ENCODE results near the gene STARD3.
"Not testable (repeated sequence)": the region's sequence is repeated elsewhere in the genome, so short reads cannot be mapped to it uniquely, and the experiment has no call there.

Gene STARD3

DNA sequence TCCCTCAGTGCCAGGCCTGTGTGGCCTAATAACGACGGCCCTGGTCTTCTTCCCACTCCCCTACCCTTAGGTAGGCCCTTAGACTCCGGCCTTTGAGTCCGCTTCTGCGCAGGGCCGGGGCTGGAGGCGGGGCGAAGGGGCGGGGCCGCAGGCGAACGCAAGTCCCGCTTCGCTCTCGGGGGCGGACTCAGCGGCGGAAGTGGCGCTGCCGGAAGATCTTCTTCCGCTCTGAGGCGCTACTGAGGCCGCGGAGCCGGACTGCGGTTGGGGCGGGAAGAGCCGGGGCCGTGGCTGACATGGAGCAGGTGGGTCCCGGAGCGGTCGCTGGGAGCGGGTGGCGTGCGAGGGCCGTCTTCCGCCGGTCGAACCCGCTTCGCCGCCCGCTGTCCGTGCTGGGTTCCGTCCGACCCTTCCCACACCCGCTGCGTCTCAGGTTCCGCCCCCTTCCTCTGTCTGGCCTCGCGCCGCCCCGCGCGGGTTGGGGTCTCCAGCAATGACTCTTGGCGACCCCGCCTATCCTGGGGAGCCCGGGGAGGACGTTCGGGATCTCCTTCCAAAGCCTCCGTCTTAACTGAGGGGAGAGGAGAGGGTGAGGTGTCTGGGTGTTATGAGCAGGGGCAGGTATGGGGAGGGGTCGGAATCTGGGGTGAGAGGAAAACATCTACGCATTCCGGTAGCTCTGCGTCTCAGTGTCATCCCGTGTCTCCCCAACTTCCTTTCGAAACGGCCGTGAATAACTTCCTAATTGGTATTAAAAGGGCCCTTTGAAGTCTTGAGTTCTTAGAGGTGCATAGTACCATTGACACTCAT lies at the start of gene STARD3:
TSS of gene STARD3 (plus strand) at position 218 of the 810 bp plus-strand sequence. CDS start 16,388 bp downstream, outside the sequence.
- DNase-seq: peak; percentile 77

DNA sequence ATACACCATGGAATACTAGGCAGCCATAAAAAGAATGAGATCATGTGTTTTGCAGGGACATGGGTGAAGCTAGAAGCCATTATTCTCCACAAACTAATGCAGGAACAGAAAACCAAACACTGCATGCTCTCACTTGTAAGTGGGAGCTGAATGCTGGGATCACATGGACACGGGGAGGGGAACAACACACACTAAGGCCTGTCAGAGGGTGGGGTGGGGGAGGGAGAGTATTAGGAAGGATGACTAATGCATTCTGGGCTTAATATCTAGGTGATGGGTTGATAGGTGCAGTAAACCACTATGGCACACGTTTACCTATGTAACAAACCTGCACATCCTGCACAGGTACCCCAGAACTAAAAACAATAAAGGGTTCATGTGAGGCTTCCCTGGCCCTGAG lies 46.8 kb upstream of the STARD3 start:
- not testable (repeated sequence) for DNase-seq

DNA sequence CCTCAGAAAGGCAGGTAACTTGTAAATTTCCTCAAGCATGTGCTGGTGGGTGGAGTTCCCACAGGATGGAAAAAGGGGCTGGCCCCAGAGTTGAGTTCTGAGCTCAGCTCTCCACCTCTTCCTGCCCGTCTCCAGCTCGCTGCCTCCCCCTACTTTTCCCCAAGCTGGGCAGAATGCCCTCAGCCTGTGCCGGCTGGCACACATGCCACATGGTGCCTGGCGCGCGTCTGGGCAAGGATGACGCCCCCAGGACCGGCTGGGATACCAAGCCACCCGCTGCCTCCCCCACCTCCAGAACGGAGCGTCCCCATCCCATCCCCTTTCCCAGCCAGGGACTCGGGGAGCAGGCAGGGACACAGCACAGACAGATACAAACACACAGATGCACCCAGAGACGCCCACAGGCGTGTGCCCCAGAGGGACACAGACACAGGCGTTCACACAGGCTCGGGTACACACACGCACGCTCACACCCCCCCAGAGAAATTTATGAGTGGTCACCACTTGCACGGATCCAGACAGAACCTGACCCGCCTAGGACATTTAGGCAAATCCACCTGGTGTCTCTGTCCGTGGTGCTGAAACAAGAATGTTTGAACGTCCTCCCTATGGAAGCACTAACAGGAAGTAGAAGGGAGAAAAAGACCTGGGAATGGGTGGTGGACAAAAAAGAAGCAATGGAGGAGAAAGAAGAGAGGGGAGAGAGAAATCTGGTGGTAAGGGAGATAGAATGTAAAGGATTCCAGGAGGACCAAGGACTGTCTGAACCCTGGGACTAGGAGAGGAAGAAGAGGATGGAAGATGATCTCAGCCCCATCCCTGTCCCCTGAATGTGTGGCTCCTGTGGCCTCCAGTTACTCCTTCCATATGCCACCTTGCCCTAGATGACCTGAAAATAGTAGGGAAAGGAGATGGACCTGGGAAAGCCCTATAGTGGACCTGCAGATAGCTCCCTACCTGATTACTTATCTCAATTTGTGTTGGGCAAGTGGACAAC lies 44.7 kb upstream of the STARD3 start:
- DNase-seq: peak; percentile 13

DNA sequence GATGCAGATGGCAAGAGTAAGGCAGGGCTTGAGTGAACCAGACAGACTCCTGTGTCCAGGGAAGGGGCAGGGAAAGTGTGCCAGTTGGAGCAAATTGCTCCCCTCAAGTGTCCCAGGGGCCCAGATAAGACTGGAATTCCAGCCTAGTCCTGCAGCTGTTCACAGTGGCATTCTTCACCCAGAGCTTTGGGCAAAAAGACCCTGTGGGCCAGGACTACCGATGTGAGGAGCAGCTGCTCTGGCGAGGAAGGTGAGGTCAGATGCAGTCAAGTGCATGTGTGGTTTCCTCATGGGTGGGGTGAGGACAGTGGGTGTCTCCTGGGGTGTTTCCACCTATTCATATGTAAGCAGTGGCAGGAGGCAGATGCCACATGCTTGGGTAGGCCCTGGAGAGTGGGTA lies 43.6 kb upstream of the STARD3 start:
- no peak for DNase-seq

DNA sequence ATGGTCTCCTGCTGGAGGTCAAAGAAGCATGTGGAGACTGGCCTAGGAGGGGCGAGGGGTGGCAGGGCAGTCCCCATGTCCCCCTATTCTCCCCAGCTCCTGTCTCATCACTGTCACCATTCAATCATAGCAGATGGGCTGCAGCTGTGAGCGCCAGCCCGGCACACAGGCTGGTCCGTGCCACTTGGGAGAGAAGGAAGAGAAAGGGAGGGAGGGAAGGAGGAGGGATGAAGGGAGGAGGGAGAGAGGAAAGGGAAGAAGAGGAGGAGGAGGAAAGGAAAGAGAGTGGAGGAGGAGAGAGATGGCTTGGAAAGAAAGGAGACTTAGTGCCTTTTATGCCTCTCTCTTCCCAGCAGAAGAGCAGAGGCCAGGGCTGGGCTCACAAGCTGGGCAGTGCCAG lies 41.6 kb upstream of the STARD3 start:
- no peak for DNase-seq

DNA sequence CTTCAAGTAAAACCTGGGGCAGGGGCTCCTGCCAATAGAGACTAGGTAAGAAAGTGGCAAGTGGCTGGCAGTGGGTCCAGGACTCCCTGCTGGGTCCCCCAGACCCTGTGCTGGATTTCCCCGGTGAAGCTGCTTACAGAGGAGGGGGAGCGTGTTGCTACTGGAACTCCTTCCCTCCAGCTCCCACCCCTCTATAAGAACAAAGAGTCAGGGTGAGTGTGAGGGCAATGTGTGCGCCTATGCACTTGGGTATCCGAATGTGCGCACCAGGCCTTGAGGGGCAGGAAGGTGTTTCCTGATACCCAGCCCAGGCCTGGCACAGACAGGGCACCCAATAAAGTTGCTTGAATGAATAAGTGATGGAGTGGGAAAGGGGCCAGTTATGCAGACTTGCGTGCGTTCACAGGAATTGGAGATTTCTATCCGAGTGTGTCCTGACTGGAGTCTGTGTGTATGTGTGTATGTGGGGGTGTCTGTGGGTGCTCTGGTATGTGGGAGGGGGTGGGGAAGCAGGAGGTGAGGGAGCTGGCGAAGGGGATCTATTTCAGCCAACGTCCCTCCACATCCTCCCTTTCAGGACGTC lies 40.9 kb upstream of the STARD3 start:
- no peak for DNase-seq

DNA sequence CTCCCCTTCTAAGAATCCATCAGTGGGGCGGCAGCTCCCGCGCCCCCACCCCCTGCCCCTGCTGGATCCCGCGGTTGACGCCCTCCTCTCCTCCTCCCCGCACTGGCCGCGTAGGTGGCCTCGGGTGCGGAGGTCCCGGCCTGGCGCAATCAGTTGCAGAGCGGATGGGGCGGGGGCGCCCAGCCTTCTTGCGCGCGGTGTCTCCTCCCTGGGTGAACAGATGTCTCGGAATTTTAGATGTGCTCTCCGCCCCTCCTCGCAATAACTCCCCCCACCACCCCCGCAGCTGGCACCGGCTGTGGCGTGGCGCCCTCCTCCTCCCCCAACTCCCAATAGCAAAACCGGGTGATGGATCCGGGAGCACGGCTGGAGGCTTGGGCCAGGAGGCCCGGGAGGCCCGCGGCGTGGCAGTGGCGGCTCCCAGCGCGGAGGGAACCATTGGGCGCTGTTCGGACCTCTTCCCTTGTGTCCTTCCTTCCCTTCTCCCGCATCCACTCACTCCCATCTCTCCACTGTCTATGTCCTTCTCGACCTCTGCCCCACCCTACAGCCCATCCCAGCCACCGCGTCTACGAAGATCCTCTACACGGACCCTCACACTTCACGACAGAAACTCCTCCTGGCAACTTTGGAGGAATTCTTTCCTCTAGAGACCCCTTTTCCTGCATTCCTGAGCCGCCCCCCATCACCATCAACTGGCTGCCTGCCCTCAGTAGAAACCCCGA lies 40.2 kb upstream of the STARD3 start:
- DNase-seq: no peak

DNA sequence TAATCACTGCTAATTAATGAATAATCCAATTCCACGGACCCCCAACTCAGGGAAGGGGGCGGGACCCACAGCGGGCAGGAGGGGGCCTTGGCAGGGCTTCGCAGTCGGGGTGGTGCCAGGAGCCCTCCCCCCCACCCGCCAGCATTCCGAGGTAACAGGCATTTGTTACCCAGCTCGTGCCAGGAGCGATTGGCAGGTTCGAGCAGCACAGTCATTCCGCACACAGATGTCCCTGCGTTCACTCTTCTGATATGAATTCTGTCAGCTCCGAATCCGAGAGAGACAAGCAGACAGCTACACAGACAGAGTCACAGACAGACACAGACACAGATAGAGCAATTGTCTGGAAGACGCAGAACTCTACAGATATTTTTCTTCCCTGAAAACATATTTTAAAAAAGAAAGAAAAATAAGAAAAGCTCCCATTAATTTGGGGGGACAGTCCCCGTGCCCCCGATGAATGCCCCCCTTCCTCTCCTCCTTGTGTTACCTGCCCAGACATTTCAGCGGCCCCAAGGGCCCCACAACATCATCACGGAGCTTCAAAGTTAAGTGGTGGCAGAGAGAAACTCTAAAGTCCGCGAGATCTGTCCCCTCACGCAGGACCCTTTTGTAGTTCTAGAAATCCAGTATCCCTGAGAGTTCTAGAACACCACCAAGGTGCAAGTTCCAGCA lies 39.4 kb upstream of the STARD3 start:
- no peak for DNase-seq

DNA sequence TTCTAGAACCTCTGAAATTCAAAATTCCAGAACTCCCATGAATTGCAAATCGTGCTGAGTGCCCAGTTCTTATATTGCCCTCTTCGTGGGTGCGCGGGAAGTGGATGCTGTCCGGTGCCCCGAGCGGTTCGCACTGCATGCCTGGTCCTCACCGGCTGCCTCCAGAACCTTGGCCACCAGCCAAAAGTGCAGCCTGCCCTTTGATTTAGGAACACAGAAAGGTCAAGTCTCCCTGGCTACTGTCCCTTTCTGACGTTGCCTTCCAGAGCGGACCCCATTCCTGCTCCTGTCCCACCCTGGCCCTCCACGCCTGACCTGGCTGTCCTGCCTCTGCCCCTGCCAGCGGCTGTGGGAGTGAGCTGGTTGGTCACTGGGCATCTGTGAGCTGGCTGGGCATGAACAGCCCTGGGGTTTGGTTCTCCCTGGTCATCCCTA lies 38.9 kb upstream of the STARD3 start:
- no peak for DNase-seq

DNA sequence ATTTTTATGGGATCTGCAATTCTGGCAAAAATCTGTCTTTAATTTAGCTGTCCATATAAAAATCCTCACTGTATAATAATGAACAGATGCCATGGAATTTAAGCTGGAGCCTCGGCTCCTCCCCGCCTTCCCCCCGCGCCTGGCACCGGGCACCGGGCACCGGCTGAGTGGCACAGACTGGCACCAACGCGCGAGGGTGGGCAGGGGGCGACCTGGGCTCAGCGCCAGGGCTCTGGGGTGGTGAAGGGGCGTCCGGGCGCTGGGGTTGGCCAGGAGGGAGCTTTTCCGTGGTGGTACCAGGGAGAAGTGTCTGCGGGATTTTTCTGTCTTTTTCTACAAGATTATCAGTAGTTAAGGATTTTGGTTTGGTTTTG lies 38.3 kb upstream of the STARD3 start:
- DNase-seq: no peak

DNA sequence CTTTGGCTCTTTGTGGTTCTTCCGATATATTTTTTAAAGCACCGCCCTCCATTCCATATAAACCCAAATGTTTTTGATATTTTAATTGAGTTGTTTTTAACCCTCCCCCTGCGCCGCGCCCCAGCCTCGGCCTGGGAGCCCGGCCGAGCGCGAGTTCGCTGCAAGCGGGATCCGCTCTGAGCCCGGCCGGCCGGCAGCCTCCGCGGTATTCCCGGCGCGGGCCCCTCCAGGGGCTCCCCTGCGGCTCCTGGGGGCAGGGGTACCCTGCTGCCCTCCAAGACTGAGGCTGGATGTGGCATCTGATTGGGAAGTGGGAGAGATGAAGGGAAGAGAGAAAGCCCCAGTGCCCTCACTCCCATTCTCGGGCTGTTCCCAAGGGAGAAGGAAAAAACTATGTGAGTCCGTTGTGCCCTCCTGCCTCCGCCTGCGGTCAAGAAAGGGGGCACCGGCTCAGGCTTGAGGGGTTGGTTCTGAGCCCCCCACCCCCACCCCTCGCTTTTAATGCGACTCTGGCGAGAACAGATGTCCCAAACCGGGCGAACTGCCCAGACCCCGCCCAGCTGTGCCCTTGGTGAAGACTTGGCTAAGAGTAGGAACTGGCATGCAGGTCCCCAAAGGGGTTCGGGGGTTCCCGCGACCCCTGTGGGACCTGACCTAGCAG lies 37.8 kb upstream of the STARD3 start:
- DNase-seq: no peak

DNA sequence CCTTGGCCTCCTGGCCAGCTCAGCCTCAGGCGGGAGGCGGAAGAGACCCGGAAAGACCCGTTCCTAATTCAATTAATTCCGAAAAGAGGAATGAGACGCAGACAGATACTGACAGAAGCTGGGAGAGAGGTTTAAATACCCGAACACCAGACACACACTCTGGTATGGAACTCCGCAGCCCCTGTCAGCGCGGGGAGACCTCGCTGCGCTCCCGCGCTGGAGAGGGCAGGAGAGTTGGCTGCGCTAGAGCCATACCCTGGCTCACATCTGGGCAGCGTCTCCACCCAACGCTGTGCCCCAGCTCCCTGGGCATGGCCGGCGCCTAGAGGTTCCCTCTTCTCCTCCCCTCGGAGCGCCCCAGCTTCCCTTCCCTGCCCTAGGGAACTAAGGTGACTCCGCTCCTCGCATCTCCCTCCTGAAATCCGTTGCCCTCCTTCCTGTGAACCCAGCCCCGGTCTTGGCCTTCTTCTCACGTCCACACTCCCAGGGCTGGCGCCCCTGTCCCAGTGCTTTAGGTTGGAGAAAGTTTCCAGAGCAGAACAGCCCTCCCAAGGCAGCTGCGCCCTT lies 37.2 kb upstream of the STARD3 start:
- no peak for DNase-seq

DNA sequence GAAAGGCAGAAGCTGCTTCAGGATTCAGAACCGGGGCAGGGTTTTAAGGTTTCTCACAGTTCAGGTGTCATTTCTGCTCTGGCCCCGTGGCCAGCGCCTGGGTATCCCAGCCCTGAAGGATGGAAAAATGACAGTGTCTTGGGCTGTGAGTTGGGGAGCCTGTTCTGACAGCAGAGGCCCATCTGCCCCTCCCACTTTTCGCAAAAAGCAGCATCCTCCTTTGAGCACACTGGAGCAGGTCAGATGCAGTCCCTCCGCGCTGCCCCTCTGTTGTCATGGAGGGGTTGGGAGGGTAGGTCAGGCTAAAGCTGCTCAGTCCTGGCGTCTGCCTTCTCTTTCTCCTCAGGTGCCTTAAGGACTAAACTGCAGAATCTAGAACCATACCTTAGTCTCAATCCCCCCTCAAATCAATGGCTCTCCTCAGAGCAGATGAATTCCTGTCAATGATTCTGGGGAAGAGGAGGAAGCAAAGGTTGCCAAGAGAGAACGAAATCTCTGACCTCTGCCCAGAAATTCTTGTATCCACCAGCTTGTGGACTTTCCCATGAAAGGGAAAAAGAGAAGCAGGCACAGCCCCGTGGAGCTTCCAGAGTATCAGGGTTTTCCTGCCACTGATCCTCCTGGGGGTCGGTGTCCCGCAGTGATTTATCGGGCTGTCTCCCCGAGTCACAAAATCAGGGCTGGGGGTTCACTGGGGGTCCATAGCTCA lies 36.5 kb upstream of the STARD3 start:
- no peak for DNase-seq

DNA sequence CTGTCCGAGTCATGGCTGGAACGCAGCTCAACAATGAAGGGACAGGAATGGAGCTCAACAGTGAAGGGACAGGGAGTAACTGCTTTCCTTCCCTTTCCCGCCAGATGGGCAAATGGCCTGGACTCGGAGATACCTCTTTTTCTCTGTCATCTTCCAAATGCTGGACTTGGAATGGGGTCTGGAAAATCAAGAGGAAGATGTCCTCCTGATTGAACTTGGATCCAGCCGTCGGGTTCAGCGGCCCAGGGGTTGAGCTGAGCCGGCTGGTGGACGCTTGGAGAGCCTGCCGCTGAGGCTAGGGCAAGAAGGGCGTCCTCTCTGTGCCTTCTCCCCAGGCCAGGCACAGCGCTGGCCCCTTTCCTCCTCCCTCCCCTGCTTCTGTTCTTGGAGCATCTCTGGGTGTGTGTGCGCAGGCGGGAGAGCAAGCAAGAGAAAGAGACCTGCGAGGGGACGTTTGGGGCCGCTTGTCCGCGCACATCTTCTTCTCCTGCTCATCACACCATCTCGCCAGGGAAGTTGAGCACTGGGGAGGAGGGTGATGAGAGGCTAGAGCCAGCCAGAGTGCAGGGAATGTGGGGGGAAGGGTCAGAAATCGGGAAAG lies 35.8 kb upstream of the STARD3 start:
- DNase-seq: no peak

DNA sequence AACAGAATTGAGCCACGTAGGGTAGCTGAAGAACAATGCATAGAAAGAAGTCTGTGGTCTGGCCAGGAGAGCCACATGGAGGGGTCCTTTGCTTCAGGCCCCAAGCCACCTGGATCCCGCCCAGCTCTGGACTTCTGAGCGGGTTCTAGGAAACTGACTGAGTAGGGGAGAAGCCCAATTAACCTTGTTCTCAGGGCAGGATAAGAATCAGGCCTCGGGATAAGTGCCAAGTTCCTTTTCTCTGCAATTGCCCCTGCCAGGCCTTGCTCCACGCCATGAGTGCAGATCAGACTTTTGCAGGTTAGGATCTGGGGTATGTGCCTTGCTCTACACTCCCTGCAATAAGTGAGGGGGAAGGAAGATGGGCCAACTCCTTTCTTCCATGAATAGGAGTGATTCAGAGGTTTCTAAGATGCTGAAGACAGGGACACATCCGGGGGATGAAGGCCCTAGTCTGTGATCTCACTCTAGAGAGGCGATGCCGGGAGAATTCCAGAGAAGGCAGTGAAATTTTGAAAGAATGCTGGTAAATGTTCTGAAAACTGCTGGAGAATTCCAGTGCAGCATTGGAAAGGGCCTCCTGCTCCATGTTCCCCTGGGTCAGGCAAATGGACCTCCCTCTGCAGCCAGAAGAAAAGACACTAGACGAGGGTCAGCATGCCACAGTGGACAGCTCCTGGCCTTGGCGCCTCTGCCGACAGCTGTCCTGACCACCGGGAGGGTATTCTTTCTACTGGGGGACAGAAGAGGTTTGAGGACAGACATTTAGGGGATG lies 35.0 kb upstream of the STARD3 start:
- no peak for DNase-seq

DNA sequence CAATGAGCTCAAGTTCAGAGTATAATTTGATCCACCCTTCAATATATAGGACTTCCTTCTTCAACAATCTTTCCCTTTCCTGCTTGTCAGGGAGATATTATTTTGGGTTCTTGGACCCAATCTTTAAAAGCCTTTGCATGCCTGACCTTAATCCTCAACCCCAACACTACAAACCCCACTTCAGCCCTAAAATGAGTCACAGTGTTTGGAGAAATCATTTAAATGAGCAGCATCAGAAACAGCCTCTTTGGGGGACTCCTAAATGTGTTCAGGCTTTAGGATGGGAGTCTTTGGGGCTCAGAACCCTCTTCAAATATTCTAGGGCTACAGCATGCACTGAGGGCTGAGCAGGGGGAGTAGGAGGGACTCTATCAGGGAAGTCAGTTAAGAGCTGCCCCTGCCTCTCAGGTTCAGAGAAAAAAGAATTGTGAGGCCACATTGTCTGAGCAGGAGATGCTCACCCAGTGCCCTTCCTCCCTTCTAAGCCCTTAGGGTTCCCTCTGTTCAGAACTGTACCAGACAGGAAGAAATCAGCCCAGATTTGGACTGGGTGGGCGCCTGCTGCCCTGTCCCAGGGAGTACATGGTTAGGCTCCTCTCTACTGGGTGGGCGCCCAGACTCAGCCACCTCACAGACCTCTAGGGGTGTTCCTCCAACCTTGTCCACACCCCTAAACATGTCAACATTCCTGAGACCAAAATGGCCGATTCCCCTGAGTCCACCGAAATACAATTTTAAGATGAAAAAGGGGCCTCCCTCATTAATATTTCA lies 34.2 kb upstream of the STARD3 start:
- DNase-seq: no peak

DNA sequence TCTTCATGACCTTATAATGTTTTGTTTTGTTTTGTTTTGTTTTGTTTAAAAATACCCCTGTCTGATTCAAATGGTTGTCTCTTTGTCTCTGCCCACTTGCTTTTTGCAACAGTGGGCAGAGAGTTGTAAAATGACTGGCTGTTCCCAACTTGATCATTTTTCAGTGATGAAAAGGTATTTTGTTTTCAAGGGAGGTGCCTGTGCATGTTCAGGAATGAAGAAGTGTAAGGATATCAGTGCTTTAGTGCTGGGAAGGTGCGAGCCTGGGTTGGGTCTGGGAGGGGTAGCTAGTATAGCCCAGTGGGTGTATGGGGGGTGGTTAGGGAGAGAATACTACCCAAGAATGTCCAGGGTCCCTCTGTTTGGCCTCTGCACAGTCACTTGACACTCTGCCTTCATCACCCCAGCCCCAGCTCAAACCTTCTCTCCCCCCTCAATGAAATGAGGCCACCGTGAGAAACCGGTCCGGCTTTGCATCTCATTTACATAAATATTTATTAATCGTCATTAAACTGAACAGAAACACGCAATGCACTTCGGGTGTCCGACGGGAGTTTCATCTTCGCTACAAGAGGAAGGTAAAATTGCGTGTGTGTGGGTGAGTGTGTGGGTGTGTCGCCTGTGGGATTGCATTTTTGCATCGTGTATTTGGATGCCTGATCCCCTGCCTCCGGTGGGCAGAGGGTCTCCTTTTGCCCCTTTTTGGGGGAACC lies 33.5 kb upstream of the STARD3 start:
- no peak for DNase-seq

Measured in HCEC 1CT (cell line).